Gastrocnemius medialis (tissue), 4 donors: Measurements from ENCODE around the gene SSBP2. TPM values are rescaled to one million over a fixed set of nuclear protein-coding genes. Genes with fewer than 3 reads are reported as not detected.

Experiments
- ATAC-seq, 2 donors: fragments of 150-250 bp; one replicate each; pipeline ENCODE4 v1.9.1; 2016
- DNase-seq, 2 donors: peaks; one replicate each; pipeline ENCODE4 v3.0.0-alpha.2; 2019
- H3K27ac ChIP-seq, 4 donors: fragments of 200-600 bp; sonication (generic); 1 replicate in 1 of 4; 2 replicates in 3 of 4; pipeline ENCODE4 v1.5.1; 2016 to 2018; ENCODE audit warnings: mild to moderate bottlenecking in 2 of 4, moderate library complexity in 1 of 4
- H3K27me3 ChIP-seq, 3 donors: fragments of 200-600 bp; sonication (generic) in 2 of 3; 1 replicate in 1 of 3; 2 replicates in 2 of 3; pipeline versions ENCODE4 v1.5.1 to v1.6.0; 2016 to 2019; ENCODE audit warnings: mild to moderate bottlenecking in 1 of 3, moderate library complexity in 1 of 3
- H3K36me3 ChIP-seq, 2 donors: fragments of 200-600 bp; sonication (generic) in 1 of 2; one replicate each; pipeline ENCODE4 v1.5.1; 2017 to 2018
- H3K4me1 ChIP-seq, 2 donors: fragments of 200-600 bp; sonication (generic) in 1 of 2; one replicate each; pipeline ENCODE4 v1.5.1; 2016 to 2017; ENCODE audit warnings: mild to moderate bottlenecking in 2 of 2
- H3K4me3 ChIP-seq, 4 donors: fragments of 200-600 bp; sonication (generic) in 3 of 4; 1 replicate in 1 of 4; 2 replicates in 3 of 4; pipeline ENCODE4 v1.5.1; 2016 to 2019; ENCODE audit warnings: mild to moderate bottlenecking in 2 of 4
- H3K9me3 ChIP-seq, 3 donors: fragments of 200-600 bp; sonication (generic) in 2 of 3; 1 replicate in 1 of 3; 2 replicates in 2 of 3; pipeline ENCODE4 v1.5.1; 2016 to 2019
- CTCF ChIP-seq, 5 experiments: fragments of 450-650 bp in 3 of 5; fragments of 200-600 bp in 2 of 5; sonication (generic) in 2 of 5; IDR thresholded peaks in 4 of 5; conservative IDR thresholded peaks in 1 of 5; 1 replicate in 4 of 5; 2 replicates in 1 of 5; pipeline ENCODE4 v1.5.1; 2016 to 2019; ENCODE audit warnings: antibody characterized with exemption in 5 of 5, mild to moderate bottlenecking in 3 of 5, moderate library complexity in 3 of 5
- POLR2A ChIP-seq, 2 donors: fragments of 450-650 bp; IDR thresholded peaks; one replicate each; pipeline ENCODE4 v1.6.1; 2017; ENCODE audit warnings: antibody characterized with exemption in 2 of 2, mild to moderate bottlenecking in 2 of 2, moderate library complexity in 2 of 2
- in situ Hi-C, 4 donors: fragments of 200-750 bp; cut with MboI; loops; one replicate each; pipeline versions ENCODE4 v1.15.0 to v1.8.0; 2017; ENCODE audit warnings: low sequenced_read_pairs in 4 of 4
- intact Hi-C: fragments of 100-400 bp; cut with DNase I; formaldehyde crosslinking; loops from one replicate; pipeline ENCODE4 v1.15.1; 2023; ENCODE audit warnings: low total_unique reads
- total RNA-seq, 4 donors: library from RNA; depleted of rRNA; stranded (reverse); fragments of >200 nt; gene quantifications; one replicate each; pipeline versions ENCODE4 v1.1.0 to v1.2.3, GENCODE V29; 2016

Gene SSBP2
- total RNA-seq, 4 donors from 2014 or later = 30.4 to 66.5 (median 40.5) TPM

GRCh38 chr5:81556809-81557208, 194.1 kb downstream of the SSBP2 start:
- no peaks in the 10 kb centered on the region for H3K36me3 ChIP-seq
- in situ Hi-C loops = no loop called here
- DNase-seq (no peak), ATAC-seq (no peak)
- no peaks in the 10 kb centered on the region for H3K9me3 ChIP-seq
- H3K4me3 ChIP-seq = no peak overlapping the region
- H3K27ac ChIP-seq = no peak overlapping the region
- no peaks in the 10 kb centered on the region for H3K27me3 ChIP-seq
- peaks cover 23 to 26% of the 10 kb centered on the region in 2 donors for H3K4me1 ChIP-seq
- TF ChIP-seq CTCF (IDR thresholded peaks at IDR 0.05 in 4 of 5, conservative IDR thresholded peaks at IDR 0.05 in 1 of 5) (no peak), POLR2A (IDR thresholded peaks at IDR 0.05) (no peak)
- intact Hi-C loops = no loop called here

- peaks cover 23 to 26% of the 10 kb centered on the region in 2 donors for H3K4me1 ChIP-seq
- no peak for TF ChIP-seq CTCF (IDR thresholded peaks at IDR 0.05 in 4 of 5, conservative IDR thresholded peaks at IDR 0.05 in 1 of 5)
- no peak for TF ChIP-seq POLR2A (IDR thresholded peaks at IDR 0.05)
- no peaks in the 10 kb centered on the region for H3K27me3 ChIP-seq
- no peak for ATAC-seq
- no peak overlapping the region for H3K4me3 ChIP-seq
- in situ Hi-C loops = no loop called here
- H3K9me3 ChIP-seq = no peaks in the 10 kb centered on the region
- DNase-seq = no peak
- H3K27ac ChIP-seq = no peak overlapping the region
- intact Hi-C loops = no loop called here
- H3K36me3 ChIP-seq = no peaks in the 10 kb centered on the region
These were observed 195.0 kb downstream of the SSBP2 start for GRCh38 chr5:81555865-81556264.

GRCh38 chr5:81554647-81555046, 196.2 kb downstream of the SSBP2 start:
- H3K4me1 ChIP-seq = peaks cover 23 to 26% of the 10 kb centered on the region in 2 donors
- H3K4me3 ChIP-seq = no peak overlapping the region
- DNase-seq (no peak), ATAC-seq (no peak)
- H3K27me3 ChIP-seq = no peaks in the 10 kb centered on the region
- H3K9me3 ChIP-seq = no peaks in the 10 kb centered on the region
- intact Hi-C loops (no loop called here), in situ Hi-C loops (no loop called here)
- no peak overlapping the region for H3K27ac ChIP-seq
- TF ChIP-seq POLR2A (IDR thresholded peaks at IDR 0.05) (no peak), CTCF (IDR thresholded peaks at IDR 0.05 in 4 of 5, conservative IDR thresholded peaks at IDR 0.05 in 1 of 5) (no peak)
- H3K36me3 ChIP-seq = no peaks in the 10 kb centered on the region

- intact Hi-C loops (no loop called here), in situ Hi-C loops (no loop called here)
- Histone ChIP-seq H3K4me3 (no peak overlapping the region), H3K4me1 (peaks cover 21 to 26% of the 10 kb centered on the region in 2 donors), H3K36me3 (no peaks in the 10 kb centered on the region), H3K27me3 (no peaks in the 10 kb centered on the region), H3K27ac (no peak overlapping the region), H3K9me3 (no peaks in the 10 kb centered on the region)
- TF ChIP-seq POLR2A (IDR thresholded peaks at IDR 0.05) = no peak
- no peak for TF ChIP-seq CTCF (IDR thresholded peaks at IDR 0.05 in 4 of 5, conservative IDR thresholded peaks at IDR 0.05 in 1 of 5)
- ATAC-seq = no peak
- DNase-seq = no peak
These were observed 197.2 kb downstream of the SSBP2 start for GRCh38 chr5:81553567-81554212.
